CD4-positive, alpha-beta T cell treated with Interleukin-17A for 4 hours (primary cell): ENCODE results near the gene GALNT17.

Source experiments
- DNase-seq: peaks from one replicate; pipeline ENCODE4 v3.0.0-alpha.2; 2020; ENCODE audit warnings: mixed read lengths

GALNT17 gene

DNA sequence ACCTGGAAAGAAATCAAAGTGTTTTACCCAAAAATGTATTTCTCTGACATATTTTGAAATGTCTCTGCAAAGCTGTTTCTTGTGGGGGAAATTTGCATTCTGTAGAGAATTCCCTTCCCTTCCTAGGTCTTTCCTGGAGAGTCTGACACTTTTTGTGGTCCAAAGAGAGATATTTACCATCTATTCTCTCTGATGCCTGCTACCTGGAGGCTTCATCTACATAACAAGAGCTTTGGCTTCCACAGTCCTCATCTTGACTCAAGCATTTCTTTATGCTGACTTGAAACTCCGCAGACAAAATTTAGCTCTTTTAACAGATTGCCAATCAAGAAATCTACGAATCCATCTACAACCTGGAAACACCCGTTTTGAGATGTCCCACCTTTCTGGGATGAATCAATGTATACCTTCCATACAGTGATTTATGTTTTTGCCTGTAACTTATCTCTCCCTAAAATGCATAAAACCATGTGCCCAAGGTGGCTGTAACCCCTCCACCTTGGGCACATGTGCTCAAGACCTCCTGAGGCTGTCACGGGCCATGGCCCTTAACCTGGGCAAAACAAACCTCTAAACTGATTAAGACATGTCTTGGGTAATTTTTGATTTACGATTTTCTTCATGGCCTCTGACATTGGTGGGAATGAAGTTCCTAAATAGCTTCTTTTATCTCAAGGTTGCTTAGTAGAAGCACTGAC is 334.7 kb downstream of the GALNT17 start:
- no peak for DNase-seq

DNA sequence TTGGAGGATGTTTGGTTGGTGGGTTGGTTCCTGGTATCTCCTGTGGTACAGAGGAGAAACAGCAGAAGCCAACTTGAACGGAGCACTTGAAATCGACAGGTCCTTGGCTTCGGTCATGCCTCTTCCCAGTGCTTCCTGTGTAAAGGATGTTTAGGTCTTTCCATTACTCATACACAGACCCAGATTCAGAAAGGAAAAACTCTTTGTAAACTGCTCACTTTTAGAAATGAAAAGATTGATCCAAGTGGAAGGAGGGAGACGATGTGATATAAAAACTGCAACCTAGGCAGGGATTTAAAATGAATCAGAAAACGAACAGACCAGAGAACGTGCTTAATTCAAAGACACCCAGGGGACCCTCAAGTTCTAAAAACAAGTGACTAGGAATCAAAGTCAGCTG is 338.4 kb downstream of the GALNT17 start:
- DNase-seq, result no peak

DNA sequence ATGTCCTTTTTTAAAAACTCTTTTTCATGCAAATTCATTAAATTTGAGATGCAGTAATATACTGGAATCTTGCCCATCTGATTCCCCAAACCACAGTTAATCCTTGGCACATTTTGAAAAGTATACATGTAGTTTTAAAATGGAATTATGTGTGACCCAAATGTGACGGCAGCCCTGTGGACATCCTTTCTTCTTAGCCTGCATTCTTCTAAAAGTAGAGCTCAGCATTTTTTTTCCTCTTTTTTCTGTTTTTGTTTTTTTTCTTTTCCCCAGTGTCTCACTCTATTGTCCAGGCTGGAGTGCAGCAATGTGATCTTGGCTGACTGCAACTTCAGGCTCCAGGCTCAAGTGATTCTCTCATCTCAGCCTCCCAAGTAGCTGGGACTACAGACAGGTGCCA is 338.9 kb downstream of the GALNT17 start:
- no peak for DNase-seq

DNA sequence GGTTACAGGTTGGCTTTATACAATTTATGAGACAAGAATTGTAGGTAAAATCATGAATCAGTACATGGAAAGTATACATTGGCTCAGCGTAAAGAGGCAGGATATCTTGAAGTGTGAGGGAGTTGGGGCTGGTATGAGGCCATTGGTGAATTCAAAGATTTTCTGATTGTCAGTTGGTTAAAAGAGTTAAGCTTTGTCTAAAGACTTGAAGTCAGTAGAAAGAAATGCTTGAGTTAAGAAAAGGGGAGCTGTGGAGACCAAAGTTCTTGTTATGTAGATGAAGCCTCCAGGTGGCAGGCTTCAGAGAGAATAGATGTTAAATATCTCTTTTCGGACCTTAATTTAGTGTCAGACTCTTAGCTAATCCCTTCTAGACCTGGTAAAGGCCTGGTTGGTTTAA is 341.0 kb downstream of the GALNT17 start:
- no peak for DNase-seq

DNA sequence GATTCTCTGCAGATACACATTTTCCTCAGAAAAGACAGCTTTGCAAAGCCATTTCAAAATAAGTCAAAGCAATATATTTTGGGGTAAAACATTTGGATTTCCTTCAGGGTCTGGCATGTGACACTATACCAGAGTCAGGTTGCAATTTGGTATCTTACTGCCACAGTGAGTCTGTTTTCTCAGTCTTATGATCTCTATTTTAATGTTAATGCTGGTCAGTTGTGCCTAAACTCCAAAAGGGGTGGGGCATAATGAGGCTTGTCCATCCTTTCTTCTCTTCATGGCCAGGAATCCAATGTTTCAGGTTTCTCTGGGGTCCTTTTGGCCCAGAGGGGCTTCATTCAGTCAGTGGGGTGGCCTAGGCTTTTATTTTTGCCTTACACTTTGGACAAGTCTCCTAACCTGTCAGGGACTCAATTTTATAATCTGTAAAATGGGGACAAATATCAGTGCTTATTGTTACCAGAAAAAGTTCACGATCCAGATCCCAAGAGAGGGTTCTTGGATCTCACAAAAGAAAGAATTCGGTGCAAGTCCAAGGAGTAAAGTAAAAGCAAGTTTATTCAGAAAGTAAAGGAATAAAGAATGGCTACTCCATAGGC is 341.5 kb downstream of the GALNT17 start:
- DNase-seq, result no peak

DNA sequence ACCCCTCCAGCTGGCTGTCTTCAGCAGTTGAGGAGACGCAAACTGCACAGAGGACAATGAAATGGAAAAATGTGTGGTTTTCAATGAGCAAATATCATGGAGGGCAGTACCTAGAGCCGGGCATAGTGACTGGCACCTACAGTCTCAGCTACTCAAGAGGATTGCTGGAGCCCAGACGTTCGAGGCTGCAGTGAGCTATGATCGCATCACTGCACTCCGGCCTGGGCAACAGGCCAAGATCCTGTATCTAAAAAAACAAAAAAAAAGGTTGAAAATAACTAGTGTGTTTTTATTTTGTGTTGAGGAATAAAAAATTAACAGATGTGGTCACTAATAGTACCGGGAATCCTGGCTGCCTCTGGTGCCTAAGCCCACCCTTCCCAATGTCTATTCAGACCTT is 345.5 kb downstream of the GALNT17 start:
- DNase-seq, result no peak

DNA sequence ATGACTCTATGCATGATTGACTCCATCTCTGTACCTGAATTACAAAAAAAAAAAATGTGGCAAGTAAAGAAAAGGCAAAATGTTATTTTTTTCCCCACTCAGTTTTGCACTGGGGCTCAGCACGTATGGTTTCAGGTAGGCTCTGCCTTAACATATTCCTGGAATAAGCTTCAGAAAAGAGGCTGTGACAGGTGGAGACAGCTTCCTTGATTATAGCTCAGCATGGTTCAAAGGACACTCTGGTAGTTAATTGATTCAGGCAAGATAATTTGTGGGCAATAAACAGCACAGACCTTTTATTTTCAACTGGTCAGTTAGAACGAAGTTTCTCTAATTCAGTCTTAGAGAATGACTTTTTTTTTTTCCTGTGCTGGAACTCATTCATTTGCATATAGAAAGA is 347.3 kb downstream of the GALNT17 start:
- no peak for DNase-seq

DNA sequence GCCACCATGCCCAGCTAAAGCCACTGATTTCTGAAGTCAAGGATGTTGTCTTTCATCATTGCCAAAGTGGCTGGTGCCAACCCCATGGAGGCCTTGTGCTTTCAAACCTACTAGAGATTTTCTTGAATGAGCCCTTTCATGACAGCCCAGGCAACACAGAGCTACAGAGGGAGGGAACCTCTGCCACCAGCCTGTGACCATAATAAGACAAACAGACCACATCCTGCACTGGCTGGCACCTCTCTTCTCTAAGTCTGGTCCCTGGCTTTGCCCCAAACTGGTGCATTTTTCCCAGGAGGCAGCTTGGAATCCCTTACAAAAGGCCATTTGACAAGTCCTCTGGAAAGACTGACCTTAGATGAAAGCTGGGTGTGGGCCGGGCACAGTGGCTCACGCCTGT is 348.8 kb downstream of the GALNT17 start:
- no peak for DNase-seq

DNA sequence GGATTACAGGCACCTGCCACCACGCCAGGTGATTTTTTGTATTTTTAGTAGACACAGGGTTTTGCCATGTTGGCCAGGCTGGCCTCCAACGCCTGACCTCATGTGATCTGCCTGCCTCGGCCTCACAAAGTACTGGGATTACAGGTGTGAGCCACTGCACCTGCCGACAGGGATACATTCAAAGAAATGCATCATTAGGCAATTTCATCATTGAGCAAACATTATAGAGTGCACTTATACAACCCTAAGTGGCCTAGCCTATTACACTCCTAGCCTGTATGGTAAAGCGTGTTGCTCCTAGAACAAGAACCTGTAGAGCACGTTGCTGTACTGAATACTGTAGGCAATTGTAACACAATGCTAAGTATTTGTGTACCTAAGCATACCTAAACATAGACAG is 350.3 kb downstream of the GALNT17 start:
- no peak for DNase-seq

DNA sequence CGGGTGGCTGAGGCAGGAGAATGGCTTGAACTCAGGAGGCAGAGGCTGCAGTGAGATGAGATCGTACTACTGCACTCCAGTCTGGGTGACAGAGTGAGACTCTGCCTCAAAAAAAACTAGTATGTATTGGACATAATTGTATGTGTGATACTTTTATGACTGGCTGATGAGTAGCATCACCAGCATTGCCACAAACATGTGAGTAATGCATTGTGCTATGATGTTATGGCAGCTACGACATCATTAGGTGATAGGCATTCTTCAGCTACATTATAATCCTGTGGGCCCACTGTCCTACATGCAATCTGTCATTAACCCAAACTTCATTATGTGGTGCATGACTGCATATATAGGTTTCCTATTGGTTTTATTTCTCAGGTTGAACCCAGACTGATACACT is 352.4 kb downstream of the GALNT17 start:
- no peak for DNase-seq

DNA sequence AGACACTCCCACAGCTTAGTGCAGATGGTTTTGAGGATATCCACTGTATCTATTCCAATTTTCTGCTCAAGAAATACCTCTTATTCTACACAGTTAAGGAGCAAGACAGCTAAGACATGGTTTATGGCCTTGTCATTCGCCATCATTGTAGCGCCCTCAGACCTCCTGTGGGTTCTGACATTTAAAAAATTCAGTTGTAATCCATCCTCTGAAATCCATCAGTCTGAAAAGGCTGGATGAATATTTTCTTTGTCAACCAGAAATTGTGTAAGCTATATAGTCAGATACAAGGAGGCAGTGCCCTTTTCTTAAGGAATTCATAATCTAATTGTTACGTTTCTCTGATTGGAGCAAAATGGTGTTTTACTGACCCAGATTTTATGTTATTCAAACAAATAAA is 353.6 kb downstream of the GALNT17 start:
- no peak for DNase-seq

DNA sequence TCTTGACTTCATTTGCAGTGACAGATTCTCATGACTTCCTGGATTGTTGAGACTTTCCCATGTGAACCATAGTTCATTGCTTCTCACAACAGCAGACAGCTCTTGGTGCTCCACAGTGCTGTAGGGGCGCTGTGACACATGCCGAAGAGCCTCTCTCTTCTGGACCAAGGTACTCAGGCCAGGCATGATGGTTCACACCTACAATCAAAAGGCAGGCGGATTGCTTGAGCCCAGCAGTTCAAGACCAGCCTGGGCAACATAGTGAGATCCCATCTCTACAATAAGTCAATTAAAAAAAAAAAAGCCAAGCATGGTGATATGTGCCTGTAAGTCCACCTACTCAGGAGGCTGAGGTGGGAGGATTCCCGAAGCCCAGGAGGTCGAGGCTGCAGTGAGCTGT is 354.5 kb downstream of the GALNT17 start:
- no peak for DNase-seq

DNA sequence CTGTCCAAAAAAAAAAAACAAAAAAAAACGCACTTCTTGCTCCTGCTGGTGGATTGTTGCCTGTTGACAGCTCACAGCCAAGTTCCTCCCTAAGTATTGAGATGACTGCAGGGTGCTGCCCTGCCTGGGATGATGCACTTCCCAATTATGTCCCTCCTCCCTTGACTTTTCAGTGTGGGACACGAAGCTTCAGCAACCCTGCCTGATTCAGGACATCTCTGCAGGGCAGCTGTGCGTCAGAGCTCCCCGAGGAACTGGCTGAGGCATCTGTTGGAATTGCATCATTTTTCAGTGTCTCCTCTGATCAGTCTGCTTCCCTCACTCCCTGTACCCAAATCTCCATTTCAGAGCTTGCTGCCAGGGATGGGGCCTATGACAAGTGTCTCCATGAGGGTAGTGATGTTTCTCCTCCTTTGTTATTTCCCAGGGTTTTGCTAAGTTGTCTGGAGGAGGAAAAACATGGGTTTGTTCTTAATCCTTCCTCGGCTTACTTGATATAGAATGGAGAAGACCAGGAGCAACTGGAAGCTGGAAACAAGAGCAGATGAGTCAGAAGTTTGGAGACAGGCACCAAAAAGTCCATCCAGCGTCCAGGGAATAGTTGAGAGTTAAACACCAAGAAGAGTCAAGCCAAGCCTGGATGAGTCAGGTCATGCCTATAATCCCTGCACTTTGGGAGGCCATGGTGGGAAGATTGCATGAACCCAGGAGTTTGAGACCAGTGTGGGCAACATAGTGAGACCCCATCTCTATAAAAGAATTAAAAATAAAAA is 355.1 kb downstream of the GALNT17 start:
- no peak for DNase-seq

DNA sequence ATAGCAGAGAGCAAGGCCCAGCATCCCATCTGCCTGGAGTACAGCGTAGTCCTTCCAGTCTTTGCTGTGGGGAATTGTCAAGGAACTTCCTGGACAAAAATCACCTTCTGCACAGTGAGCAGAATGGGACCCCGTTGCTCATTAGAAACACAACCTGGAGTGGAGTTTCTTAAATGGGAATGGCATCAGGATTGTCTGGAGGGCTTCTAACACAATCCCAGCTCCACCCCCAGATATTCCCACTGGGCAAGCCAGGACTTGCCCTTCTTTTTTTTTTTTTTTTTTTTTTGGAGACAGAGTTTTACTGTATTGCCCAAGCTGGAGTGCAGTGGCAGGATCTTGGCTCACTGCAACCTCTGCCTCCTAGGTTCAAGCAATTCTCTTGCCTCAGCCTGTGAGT is 356.4 kb downstream of the GALNT17 start:
- no peak for DNase-seq

DNA sequence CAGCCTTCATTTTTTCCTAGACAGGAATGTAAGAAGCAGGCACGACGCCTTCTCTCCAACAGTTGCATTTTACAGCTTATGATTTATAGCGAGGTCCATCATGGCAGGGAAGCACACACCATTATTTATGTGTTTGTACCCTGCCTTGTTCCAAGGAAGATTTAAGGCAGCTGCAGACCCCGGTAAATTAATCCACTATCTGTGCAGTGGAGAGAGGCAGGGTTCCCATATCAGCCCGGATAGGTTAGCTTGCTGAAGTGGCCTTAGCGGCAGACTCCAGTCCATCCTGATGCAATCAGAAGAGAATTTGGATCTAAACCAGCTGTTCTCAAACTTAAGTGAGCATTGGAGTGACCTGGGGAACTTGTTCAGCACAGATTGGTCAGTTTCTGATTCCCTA is 359.4 kb downstream of the GALNT17 start:
- DNase-seq, result no peak

DNA sequence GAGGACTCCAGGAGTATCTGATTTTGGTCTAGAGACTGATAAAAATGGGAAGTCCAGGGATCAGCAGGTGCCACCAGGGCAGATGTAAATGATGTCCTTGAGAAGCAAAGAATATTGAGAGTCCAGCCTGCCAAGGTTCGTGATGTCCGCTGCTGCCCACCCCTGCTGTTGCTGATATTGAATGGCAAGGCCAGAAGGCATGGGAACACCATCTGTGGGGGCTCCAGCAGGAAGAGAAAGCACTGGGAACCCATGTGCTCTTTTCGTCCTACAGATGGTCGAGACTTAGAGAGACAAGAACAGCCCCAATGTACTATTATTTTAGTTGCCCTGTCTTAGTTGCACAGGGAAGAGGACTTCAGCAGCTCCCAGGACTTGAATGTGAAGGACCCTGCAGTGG is 363.9 kb downstream of the GALNT17 start:
- DNase-seq, result no peak

DNA sequence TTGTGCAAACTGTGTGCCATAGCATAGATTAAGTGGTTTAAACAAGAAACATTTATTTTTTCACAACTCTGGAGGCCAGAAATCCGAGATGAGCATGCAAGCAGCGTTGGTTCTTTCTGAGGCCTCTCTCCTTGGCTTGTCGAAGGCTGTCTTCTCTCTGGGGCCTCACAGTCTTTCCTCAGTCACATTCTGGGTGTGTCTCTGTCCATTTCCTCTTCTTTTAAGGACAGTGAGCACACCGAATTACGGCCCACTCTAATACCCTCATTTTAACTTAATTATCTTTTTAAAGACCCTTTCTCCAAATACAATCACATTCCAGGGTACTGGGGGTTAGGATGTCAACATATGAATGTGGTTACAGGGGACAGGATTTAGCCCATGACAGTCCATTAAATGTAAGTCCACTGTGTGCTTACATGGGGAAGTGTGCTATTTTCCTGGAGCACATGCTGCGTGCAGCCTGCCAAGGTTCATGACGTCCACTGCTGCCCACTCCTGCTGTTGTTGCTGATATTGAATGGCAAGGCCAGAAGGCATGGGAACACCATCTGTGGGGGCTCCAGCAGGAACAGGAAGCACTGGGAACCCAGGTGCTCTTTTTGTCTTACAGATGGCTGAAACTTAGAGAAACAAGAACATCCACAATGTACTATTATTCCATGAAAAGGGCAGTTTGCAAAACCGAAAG is 365.5 kb downstream of the GALNT17 start:
- DNase-seq, result no peak

DNA sequence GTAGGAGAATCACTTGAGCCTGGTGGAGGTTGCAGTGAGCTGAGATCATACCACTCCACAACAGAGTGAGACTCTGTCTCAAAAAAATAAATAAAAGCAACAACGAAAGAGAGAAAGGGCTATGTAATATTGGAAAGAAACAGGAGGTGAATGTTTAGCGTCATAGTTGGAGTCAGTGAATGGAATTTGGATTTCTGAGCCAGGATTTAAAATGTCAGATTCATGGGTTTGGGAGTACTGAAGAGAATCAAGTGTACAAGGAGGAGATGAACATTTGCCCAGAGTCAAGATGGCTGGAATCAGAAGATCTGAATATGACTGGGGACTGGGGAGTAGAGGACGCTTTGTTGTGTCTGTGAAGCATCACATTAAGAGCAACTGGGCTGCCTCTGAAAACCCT is 366.4 kb downstream of the GALNT17 start:
- no peak for DNase-seq

DNA sequence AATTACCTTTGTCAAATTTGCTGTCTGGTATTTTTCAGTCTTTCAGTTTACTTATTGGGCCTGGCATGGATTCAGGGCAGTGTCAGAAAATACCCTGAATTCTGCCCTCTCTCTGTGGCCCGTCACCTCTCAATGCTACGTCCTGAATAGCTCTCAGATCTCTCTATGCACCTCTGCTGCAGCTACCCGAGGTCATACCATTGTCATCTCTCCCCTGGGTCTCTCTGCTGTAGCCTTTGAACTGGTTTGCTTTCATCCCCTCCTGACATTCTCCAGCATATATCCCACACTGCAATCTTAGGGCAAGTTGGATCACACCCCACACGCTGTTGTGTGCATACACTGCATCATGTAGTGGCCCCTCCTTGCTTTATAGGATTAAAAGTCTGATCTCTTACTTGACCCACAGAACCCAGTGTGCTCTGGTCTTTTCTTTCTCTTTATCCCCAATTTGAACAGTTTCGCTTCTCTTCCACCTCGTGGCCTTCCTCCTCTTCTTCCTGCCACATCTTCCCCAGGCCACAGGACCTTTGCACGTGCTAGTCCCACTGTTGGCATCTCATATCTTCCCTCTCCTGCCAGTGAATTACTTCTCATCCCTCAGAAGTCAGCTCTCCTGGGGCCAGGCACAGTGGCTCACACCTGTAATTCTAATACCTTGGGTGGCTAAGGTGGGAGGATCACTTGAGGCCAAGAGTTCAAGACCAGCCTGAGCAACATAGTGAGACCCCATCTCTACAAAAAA is 372.9 kb downstream of the GALNT17 start:
- no peak for DNase-seq

DNA sequence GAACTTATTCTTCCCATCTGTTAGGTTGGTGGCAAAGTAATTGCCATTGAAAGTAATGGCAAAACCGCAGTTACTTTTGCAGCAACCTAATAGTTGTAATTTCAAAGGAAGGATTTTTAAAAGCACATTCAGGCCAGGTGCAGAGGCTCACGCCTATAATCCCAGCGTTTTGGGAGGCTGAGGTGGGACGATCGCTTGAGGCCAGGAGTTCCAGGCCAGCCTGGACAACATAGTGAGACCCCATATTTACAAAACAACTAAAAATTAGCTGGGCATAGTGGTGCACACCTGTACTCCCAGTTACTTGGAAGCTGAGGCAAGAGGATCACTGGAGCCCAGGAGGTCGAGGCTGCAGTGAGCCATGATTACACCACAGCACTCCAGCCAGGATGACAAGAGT is 374.9 kb downstream of the GALNT17 start:
- no peak for DNase-seq

DNA sequence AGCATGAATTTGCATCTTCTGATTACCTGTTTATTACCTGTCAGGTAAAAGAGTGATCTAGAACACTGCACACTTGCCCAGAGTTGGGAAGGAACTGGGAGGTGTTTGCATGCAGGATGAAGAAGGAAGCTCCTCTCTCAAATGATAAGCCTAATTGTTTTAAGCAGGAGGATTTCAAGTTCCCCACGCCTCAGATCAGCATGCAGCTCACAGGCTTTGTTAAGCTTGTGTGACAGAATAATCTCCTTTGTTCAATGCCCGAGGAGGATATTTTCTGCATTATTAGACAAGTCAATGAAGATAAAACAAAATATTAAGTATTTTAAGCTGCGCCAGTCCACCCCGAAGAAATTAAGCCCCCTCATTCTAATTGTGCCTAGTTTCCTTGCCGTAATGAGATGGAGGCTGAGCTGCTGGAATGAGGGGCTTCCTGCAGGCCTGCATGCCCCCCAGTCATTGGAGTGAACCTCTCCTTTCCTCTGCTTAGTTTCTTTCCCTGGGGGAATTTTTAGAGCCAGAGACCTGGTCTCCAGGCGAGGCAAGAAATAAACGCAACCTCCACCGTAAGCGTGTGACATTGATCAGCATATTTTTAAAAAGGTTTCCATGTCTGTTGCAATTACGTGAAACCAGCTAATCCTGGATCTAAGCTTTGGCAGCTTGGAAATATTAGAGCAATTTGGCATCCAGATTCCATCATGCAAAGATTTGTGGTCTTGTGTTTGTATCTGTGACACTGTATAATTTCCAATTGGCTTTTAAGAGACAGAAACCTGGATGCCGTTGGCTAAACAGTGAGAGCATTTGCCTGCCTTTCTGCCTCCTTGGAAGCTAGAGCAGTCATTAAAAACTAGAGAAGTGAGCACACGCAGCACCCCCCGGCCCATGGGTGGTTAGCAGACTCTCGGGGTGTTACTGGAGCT is 376.0 kb downstream of the GALNT17 start:
- DNase-seq, result no peak

DNA sequence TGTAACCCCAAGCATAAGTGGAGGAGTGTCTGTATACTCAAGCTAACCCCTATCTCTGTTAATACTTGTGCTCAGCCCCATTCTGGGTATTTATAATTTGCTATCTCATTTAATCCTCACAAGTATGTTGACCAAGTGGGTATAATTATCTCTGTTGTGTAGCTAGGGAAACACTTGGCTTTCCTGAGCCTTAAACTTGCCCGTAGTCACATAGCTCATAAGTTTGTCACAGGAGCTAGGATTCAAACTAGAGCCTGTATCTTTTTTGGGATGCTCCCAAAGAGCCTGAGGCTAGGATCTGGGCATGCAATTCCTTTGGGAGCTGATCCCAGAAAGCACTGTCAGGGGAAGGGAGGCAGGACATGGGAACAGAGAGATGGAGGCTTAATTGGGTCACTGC is 377.4 kb downstream of the GALNT17 start:
- DNase-seq, result no peak
